Activated naive CD4-positive, alpha-beta T cell treated with anti-CD3 and anti-CD28 coated beads for 36 hours (primary cell): ENCODE data around the gene FLG2. TPM values are rescaled to one million over a fixed set of nuclear protein-coding genes. Genes with fewer than 3 reads are reported as not detected.
"Not testable (repeated sequence)": the region's sequence is repeated elsewhere in the genome, so short reads cannot be mapped to it uniquely, and the experiment has no call there.

Experiments used
- CTCF ChIA-PET: fragments of 350-600 bp; sonication (Branson Sonifier 250); formaldehyde crosslinking; loops from one replicate; lab custom pipeline; 2021; ENCODE audit warnings: antibody characterized with exemption; lab: Charles Lee
- DNase-seq: peaks from one replicate; pipeline ENCODE4 v3.0.0-alpha.2; 2020
- H3K27ac Mint-ChIP-seq: one replicate; pipeline ENCODE4 v1.8.0; 2021; ENCODE audit warnings: mild to moderate bottlenecking, mixed read lengths
- H3K27me3 Mint-ChIP-seq: one replicate; pipeline ENCODE4 v1.8.0; 2021; ENCODE audit warnings: low read depth, mixed read lengths
- H3K36me3 Mint-ChIP-seq: one replicate; pipeline ENCODE4 v1.8.0; 2021; ENCODE audit warnings: low read depth, mixed read lengths
- H3K4me1 Mint-ChIP-seq: one replicate; pipeline ENCODE4 v1.8.0; 2021; ENCODE audit warnings: low read depth, mixed read lengths
- H3K4me3 Mint-ChIP-seq: one replicate; pipeline ENCODE4 v1.8.0; 2021; ENCODE audit warnings: mild to moderate bottlenecking, moderate library complexity, mixed read lengths
- H3K9me3 Mint-ChIP-seq: one replicate; pipeline ENCODE4 v1.8.0; 2021; ENCODE audit warnings: mixed read lengths
- intact Hi-C: fragments of 100-400 bp; cut with micrococcal nuclease; formaldehyde crosslinking; loops from one replicate; pipeline ENCODE4 v1.15.1; 2023
- total RNA-seq, 2 experiments: library from RNA; stranded (reverse); gene quantifications; one replicate each; pipeline ENCODE4 v1.2.3, GENCODE V29; 2021

Gene FLG2
- total RNA-seq, 2 experiments from 2014 or later, result not detected

DNA sequence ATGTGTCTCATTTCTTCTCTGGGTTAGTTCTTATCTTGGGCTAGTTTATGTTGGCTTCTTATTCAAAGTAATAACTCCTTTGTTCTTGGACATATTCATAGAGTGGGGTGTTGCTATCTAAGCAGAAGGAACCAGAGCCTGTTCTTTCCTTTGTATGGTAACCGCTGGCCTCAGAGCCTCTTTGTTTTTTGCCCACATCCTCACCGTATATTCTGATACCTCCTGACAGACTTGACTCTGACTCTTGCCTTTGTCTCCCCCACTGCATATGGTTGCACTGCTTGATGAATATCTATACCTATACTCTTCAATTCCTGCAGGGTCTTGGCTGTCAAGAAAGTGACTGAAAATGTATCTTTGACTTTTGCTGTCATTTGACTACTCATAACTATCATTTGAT, 10.2 kb downstream of the FLG2 start:
- intact Hi-C loops, result loop anchor here (5.0 kb wide), 1 partner anchor 93 kb away; no protein-coding TSS in a partner anchor
- CTCF ChIA-PET, result no interaction called here
- H3K27me3 Mint-ChIP-seq, result peaks cover 21% of the 10 kb centered on the region
- no peak overlapping the region for H3K4me3 Mint-ChIP-seq
- H3K4me1 Mint-ChIP-seq, result peaks cover 3% of the 10 kb centered on the region
- H3K9me3 Mint-ChIP-seq, result no peaks in the 10 kb centered on the region
- no peak for DNase-seq
- no peaks in the 10 kb centered on the region for H3K36me3 Mint-ChIP-seq
- no peak overlapping the region for H3K27ac Mint-ChIP-seq

DNA sequence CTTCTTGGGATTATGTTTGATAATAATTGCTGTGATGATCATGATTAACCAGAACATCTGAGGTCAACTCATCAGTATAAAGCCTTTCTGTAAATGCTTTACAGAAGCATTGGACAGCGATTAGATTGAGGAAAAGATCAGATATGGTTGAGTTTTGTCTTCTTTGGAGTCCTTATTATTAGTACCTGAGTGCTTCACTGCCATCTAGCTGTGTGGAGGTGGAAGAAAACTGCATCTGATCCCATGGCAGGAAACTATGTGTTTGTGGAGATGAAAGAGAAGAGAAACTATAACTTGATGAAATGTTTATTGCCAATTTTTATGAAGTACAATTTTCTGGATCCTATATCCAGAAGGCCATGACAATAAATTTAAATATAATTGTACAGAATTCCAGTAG, 11.4 kb downstream of the FLG2 start:
- Mint-ChIP-seq H3K27ac (no peak overlapping the region), H3K4me3 (no peak overlapping the region), H3K4me1 (peaks cover 7% of the 10 kb centered on the region), H3K27me3 (peaks cover 18% of the 10 kb centered on the region), H3K36me3 (no peaks in the 10 kb centered on the region), H3K9me3 (no peaks in the 10 kb centered on the region)
- CTCF ChIA-PET, result interaction anchor here (0.9 to 2.6 kb wide), 8 partner anchors 10 to 165 kb away, joined by 3 to 27 read pairs (median 8); partner anchors contain the start of gene FLG2
- peak; percentile 11 for DNase-seq
- intact Hi-C loops, result loop anchor here (5.0 kb wide), 1 partner anchor 94 kb away; no protein-coding TSS in a partner anchor

DNA sequence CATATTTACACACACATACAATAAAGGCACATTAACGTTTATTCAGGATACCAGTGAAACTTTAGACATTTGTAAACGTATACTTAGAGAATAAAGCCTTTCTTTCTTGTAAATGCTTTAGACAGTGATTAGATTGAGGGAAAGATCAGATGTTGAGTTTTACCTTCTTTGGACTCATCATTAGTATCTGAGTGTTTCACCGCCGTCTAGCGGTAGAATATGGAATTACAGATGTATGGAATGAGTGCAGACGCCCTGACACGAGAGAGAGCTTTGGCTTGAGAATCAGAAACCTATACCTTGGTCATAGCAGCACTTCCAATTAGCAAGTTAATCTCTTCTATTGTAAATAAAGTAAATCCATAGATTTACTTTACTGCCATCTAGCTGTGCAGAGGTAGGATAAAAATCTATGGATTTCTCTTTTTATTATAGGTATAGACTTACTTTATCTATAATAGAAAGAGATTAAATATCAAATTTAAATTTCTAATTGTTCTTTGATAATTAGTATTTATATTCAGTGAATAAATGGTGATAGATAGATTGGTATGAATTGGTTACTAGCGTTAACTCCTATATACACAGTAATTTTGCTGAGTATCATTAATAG, 12.6 kb downstream of the FLG2 start:
- Mint-ChIP-seq H3K27ac (no peak overlapping the region), H3K36me3 (no peaks in the 10 kb centered on the region), H3K27me3 (peaks cover 21% of the 10 kb centered on the region), H3K9me3 (no peaks in the 10 kb centered on the region), H3K4me1 (peaks cover 7% of the 10 kb centered on the region), H3K4me3 (no peak overlapping the region)
- CTCF ChIA-PET, result interaction anchor here (0.6 to 2.6 kb wide), 15 partner anchors 12 to 301 kb away, joined by 3 to 27 read pairs (median 4); partner anchors contain the start of gene FLG2
- peak; percentile 72 for DNase-seq
- intact Hi-C loops, result loop anchor here (1.0 to 5.0 kb wide), 4 partner anchors 95 to 294 kb away; no protein-coding TSS in a partner anchor

DNA sequence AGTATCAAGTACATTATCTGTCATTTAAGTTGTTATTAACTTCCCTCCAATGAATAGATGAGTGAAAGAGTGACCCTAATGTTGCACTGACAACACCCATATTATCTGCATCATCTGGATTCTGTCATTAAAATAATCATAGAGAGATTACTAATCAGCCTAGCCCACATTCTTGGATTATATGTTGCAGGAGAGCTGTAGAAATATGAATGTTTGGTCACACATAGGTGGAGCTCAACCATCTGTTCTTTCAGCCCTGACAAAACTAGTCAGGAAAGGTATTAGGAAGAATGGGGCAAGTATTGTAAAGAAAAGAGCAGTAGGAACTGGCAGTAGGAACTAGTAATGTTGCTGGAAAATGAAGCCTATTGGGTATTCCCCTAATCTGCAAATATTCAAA, 15.4 kb downstream of the FLG2 start:
- Mint-ChIP-seq H3K4me3 (no peak overlapping the region), H3K27me3 (peaks cover 29% of the 10 kb centered on the region), H3K4me1 (peaks cover 7% of the 10 kb centered on the region), H3K9me3 (no peaks in the 10 kb centered on the region), H3K27ac (no peak overlapping the region), H3K36me3 (no peaks in the 10 kb centered on the region)
- DNase-seq, result no peak
- intact Hi-C loops, result no loop called here
- CTCF ChIA-PET, result interaction anchor here (1.2 kb wide), 2 partner anchors 114 to 155 kb away, joined by 3 to 5 read pairs; no protein-coding TSS in a partner anchor

DNA sequence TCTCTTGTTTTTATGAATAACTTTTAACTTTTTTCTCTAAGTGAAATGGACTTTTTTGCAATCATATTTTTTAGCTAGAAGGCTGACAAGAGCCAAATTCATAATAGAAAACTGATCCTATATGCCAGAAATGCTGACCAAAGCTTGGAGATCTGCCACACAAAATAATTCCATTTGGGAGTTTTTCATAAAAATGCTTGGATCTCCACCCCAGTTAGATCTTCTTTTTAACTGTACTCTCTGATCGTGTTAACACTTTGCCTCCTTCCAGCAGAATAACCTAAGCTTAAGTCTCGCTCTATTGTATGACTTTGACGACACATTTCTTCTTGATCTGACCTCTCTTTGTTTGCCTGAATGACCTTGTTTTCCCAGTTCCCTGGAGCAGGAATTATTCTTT, 16.8 kb downstream of the FLG2 start:
- no peak for DNase-seq
- Mint-ChIP-seq H3K9me3 (no peaks in the 10 kb centered on the region), H3K4me3 (no peak overlapping the region), H3K4me1 (peaks cover 7% of the 10 kb centered on the region), H3K36me3 (no peaks in the 10 kb centered on the region), H3K27ac (no peak overlapping the region), H3K27me3 (peaks cover 28% of the 10 kb centered on the region)
- CTCF ChIA-PET, result interaction anchor here (0.6 to 0.9 kb wide), 2 partner anchors 98 to 154 kb away, joined by 3 read pairs; no protein-coding TSS in a partner anchor
- intact Hi-C loops, result no loop called here

DNA sequence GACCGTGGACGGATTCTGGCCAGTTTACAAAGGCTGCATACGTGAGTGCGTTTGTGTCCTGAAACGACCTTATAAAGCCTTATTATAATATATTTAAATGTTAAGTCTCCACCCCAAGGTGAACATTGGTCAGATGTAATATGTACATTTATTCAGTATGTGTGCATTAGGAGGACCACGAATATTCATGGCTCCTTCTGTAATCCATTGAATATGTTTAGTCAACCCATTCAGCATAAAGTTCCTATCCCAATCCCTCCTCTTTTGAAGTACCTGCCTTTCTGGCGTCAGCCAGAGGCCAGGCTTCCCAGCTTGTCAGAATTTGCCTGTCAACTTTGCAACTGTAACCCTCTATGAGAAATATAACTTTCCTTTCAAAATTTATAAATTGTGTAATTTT, 24.4 kb downstream of the FLG2 start:
- no peak for DNase-seq
- H3K27ac Mint-ChIP-seq, result no peak overlapping the region
- no peak overlapping the region for H3K4me3 Mint-ChIP-seq
- no peaks in the 10 kb centered on the region for H3K4me1 Mint-ChIP-seq
- H3K9me3 Mint-ChIP-seq, result no peaks in the 10 kb centered on the region
- peaks cover 17% of the 10 kb centered on the region for H3K27me3 Mint-ChIP-seq
- CTCF ChIA-PET, result interaction anchor here (0.7 to 1.0 kb wide), 2 partner anchors 12 to 124 kb away, joined by 3 to 4 read pairs; no protein-coding TSS in a partner anchor
- no peaks in the 10 kb centered on the region for H3K36me3 Mint-ChIP-seq
- intact Hi-C loops, result no loop called here

DNA sequence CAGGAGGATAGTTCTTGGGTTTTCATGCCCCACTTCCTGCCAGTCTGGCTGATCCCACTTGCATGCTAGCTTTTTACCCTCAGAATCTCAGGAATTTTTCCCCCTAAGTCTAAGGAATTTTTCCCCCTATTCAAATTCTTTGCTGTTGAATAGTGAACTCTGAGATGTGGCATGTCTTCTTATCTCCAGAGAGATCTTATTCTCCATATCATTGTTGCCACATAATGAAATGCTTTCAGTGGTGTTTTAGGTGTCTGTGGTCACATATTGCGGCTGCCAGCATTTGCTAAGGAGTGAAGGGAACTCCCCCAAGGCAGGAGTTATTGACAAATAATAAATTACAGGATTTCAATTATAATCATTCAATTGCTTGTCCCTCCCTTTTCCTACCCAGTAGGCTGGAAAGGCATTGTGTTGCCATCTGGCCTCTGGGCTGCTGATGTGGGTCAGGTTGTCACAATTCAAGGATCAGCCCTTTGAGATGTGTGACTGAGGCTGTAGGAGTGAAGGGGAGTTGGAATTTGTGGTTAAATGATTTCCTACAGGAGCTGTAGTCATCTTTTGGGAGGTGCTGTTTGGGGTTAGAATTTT, 30.9 kb downstream of the FLG2 start:
- Mint-ChIP-seq H3K4me1 (no peaks in the 10 kb centered on the region), H3K4me3 (no peak overlapping the region), H3K27ac (no peak overlapping the region), H3K9me3 (no peaks in the 10 kb centered on the region), H3K27me3 (peaks cover 8% of the 10 kb centered on the region), H3K36me3 (no peaks in the 10 kb centered on the region)
- CTCF ChIA-PET, result no interaction called here
- intact Hi-C loops, result no loop called here
- DNase-seq, result no peak

DNA sequence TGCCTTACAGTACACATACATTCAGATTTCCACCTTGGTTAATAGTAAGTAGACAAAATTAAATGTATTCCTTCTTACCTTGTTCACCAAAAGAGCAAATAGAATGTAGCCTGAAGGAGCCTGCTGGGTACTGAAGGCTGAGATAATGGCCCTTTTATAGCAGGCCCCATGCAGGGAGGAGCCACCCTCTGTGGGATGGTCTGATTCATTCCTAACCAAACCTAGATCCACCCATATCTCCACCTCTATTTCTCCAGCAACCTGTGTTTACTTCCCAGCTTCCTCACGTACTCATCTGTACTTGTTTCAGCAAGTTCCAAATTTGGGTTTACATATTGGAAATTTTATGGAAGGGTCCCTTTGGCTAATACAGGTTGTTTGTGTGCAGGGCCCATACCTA, 34.7 kb downstream of the FLG2 start, which contains the start of gene FLG:
Gene FLG, minus strand, starts transcription at position 129 of the 400 bp plus-strand sequence. CDS start 9,783 bp downstream, outside the sequence.
- H3K4me3 Mint-ChIP-seq, result no peak within 1 kb of the TSS
- no peak for DNase-seq
- no peaks in the 10 kb centered on the region for H3K4me1 Mint-ChIP-seq
- intact Hi-C loops, result no loop called here
- CTCF ChIA-PET, result interaction anchor here (1.0 kb wide), 1 partner anchor 133 kb away, joined by 3 read pairs; no protein-coding TSS in a partner anchor
- no peaks in the 10 kb centered on the region for H3K36me3 Mint-ChIP-seq
- H3K27ac Mint-ChIP-seq, result no peak within 1 kb of the TSS
- peaks cover 5% of the 10 kb centered on the region for H3K27me3 Mint-ChIP-seq
- no peaks in the 10 kb centered on the region for H3K9me3 Mint-ChIP-seq

DNA sequence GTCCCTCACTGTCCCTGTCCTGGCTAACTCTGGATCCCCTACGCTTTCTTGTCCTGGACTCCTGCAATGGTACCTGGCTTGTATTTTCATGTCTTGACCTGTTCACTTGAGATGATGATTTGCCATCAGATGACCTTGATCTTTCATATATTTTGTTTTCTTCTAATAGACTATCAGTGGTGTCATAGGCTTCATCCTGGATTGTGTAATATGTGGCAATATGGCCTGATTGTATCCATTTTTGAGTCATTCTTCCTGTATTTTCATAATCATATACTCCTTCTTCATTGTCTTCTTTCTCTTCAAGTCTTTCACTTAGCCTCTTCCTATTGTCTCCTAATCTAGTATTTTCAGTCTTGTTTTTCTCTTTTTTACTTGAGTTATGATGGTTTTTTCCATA, 45.8 kb downstream of the FLG2 start:
- intact Hi-C loops, result no loop called here
- Mint-ChIP-seq H3K27me3 (peaks cover 10% of the 10 kb centered on the region), H3K36me3 (no peaks in the 10 kb centered on the region), H3K4me1 (no peaks in the 10 kb centered on the region), H3K4me3 (no peak overlapping the region), H3K9me3 (no peaks in the 10 kb centered on the region), H3K27ac (no peak overlapping the region)
- CTCF ChIA-PET, result no interaction called here
- no peak for DNase-seq

DNA sequence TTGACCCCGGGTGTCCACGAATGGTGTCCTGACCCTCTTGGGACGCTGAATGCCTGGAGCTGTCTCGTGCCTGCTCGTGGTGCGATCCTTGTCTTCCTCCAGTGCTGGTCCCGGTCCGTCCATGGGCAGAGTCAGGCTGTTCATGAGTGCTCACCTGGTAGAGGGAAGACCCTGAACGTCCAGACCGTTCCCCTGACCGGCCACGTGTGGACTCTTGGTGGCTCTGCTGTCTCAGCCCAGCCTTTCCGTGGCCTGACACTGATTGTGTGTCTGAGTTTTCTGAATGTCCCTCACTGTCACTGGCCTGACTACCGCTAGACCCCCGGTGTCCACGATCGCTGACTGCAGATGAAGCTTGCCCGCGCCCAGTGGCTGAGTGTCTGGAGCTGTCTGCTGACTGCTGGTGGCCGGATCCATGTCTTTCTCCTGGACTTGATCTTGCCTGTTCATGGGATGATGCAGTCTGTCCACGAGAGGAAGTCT, 46.4 kb downstream of the FLG2 start:
- no peaks in the 10 kb centered on the region for H3K9me3 Mint-ChIP-seq
- CTCF ChIA-PET, result no interaction called here
- H3K27me3 Mint-ChIP-seq, result peaks cover 10% of the 10 kb centered on the region
- no peak for DNase-seq
- no peaks in the 10 kb centered on the region for H3K36me3 Mint-ChIP-seq
- H3K4me1 Mint-ChIP-seq, result no peaks in the 10 kb centered on the region
- H3K27ac Mint-ChIP-seq, result no peak overlapping the region
- no peak overlapping the region for H3K4me3 Mint-ChIP-seq
- intact Hi-C loops, result no loop called here

DNA sequence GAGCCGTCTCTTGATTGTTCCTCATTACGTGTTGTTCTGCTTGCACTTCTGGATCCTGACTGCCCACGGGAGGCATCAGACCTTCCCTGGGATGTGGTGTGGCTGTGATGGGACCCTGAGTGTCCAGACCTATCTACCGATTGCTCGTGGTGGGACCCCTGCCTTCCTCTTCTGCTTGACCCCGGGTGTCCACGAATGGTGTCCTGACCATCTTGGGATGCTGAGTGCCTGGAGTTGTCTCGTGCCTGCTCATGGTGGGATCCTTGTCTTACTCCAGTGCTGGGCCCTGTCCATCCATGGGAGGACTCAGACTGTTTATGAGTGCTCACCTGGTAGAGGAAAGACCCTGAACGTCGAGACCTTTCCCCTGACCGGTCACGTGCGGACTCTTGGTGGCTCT, 47.6 kb downstream of the FLG2 start:
- H3K27me3 Mint-ChIP-seq, H3K4me1 Mint-ChIP-seq, H3K27ac Mint-ChIP-seq, H3K9me3 Mint-ChIP-seq, H3K36me3 Mint-ChIP-seq, intact Hi-C loops, DNase-seq, H3K4me3 Mint-ChIP-seq, CTCF ChIA-PET: not testable (repeated sequence)

DNA sequence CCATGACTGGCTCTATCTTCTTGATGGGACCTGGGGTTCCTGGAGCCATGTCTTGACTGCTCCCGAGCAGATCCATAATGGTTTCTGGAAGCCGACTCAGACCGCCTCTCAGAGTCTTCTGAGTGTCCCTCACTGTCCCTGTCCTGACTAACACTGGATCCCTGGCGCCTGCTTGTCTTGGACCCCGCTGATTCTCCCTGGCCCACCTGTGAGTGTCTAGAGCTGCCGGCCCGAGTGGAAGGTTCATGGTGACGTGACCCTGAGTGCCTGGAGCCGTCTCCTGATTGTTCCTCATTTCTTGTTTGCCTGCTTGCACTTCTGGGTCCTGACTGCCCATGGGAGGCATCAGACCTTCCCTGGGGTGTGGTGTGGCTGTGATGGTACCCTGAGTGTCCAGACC, 49.9 kb downstream of the FLG2 start:
- Mint-ChIP-seq H3K9me3 (no peaks in the 10 kb centered on the region), H3K27ac (no peak overlapping the region), H3K27me3 (peaks cover 10% of the 10 kb centered on the region), H3K4me3 (no peak overlapping the region), H3K4me1 (no peaks in the 10 kb centered on the region), H3K36me3 (no peaks in the 10 kb centered on the region)
- DNase-seq, result no peak
- CTCF ChIA-PET, result no interaction called here
- intact Hi-C loops, result no loop called here
